SK-N-MC (cell line): ENCODE data around the gene ANKRD44.

Experiments used
- EZH2 ChIP-seq: fragments of 200-600 bp; sonication (generic); IDR thresholded peaks from one replicate; pipeline ENCODE4 v1.6.1; 2017; ENCODE audit warnings: antibody characterized with exemption
- FOXP2 ChIP-seq: optimal IDR thresholded peaks from 2 replicates; pipeline ENCODE3; 2011; ENCODE audit warnings: mild to moderate bottlenecking, moderate library complexity; ENCODE audit not compliant: insufficient read depth; ENCODE audit errors: extremely low read length, control extremely low read depth
- POLR2AphosphoS5 ChIP-seq: IDR thresholded peaks from 2 replicates; pipeline ENCODE4 v1.6.1; 2012; ENCODE audit warnings: mild to moderate bottlenecking, low read depth, low read length, borderline replicate concordance

GRCh38 chr2:197196541-197197180 is 113.9 kb downstream of the ANKRD44 start:
- no peak for TF ChIP-seq FOXP2
- no peak for TF ChIP-seq POLR2AphosphoS5
- TF ChIP-seq EZH2, result no peak
